Uterus (tissue), 2 donors: ENCODE measurements around the gene IL26.

Experiments used
- POLR2A ChIP-seq, 2 donors: fragments of 450-650 bp; IDR thresholded peaks; one replicate each; pipeline ENCODE4 v1.6.1; 2016; ENCODE audit warnings: antibody characterized with exemption in 2 of 2, mild to moderate bottlenecking in 1 of 2, moderate library complexity in 1 of 2
- TF ChIP-seq, protein P1 (sequence below), 4 experiments: fragments of 200-600 bp in 2 of 4; fragments of 450-650 bp in 2 of 4; sonication (generic) in 2 of 4; IDR thresholded peaks; one replicate each; pipeline ENCODE4 v1.5.1; 2016 to 2019; ENCODE audit warnings: antibody characterized with exemption in 4 of 4, mild to moderate bottlenecking in 2 of 4, moderate library complexity in 1 of 4

DNA sequence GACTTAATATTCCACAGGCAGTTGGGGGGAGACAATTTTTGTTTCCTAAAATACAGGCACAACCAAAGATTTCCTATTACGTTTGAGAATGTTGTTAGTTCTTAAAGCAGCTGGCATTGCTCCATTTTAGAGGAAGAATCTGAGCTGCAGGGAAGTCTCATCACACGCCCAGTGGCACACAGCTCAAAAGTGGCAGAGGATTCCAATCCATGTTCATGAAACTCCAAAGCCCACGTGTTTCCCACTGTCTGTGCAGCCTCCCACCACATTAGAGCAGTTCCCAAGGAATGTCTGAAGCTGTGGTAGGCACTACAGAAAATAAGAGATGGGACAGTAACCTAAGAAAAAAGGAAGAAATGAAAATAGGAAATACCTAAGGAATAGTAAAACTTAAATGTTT lies 6.1 kb upstream of the IL26 start:
- TF ChIP-seq, protein P1, sequence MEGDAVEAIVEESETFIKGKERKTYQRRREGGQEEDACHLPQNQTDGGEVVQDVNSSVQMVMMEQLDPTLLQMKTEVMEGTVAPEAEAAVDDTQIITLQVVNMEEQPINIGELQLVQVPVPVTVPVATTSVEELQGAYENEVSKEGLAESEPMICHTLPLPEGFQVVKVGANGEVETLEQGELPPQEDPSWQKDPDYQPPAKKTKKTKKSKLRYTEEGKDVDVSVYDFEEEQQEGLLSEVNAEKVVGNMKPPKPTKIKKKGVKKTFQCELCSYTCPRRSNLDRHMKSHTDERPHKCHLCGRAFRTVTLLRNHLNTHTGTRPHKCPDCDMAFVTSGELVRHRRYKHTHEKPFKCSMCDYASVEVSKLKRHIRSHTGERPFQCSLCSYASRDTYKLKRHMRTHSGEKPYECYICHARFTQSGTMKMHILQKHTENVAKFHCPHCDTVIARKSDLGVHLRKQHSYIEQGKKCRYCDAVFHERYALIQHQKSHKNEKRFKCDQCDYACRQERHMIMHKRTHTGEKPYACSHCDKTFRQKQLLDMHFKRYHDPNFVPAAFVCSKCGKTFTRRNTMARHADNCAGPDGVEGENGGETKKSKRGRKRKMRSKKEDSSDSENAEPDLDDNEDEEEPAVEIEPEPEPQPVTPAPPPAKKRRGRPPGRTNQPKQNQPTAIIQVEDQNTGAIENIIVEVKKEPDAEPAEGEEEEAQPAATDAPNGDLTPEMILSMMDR (IDR thresholded peaks at IDR 0.05): no peak
- no peak for TF ChIP-seq POLR2A (IDR thresholded peaks at IDR 0.05)
